A549 treated with dexamethasone at 1 μM for 4 hours (cell line): ENCODE data around the gene MS4A2. TPM values are rescaled to one million over a fixed set of nuclear protein-coding genes. Genes with fewer than 3 reads are reported as not detected.

Experiments
- total RNA-seq: library from RNA; stranded (reverse); fragments of 200-300 nt; extraction: Qiagen RNA extraction; gene quantifications from 5 replicates; pipeline ENCODE4 v1.2.3, GENCODE V29; 2022

MS4A2 gene
- not detected in 5 replicates for total RNA-seq

DNA sequence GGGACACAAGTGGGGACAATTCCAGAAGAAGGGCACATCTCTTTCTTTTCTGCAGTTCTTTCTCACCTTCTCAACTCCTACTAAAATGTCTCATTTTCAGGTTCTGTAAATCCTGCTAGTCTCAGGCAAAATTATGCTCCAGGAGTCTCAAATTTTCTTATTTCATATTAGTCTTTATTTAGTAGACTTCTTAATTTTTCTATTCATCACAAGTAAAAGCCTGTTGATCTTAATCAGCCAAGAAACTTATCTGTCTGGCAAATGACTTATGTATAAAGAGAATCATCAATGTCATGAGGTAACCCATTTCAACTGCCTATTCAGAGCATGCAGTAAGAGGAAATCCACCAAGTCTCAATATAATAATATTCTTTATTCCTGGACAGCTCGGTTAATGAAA lies at the start of gene MS4A2:
Gene MS4A2 (plus strand): TSS at position 301 of the 400 bp plus-strand sequence. CDS start 102 bp downstream, outside the sequence.

GRCh38 chr11:60040109-60040508 lies 48.4 kb upstream of the MS4A2 start, which contains the start of gene OOSP2:
Gene OOSP2 (plus strand): TSS chr11:60040409. CDS start chr11:60040460, 51 bp downstream.

DNA sequence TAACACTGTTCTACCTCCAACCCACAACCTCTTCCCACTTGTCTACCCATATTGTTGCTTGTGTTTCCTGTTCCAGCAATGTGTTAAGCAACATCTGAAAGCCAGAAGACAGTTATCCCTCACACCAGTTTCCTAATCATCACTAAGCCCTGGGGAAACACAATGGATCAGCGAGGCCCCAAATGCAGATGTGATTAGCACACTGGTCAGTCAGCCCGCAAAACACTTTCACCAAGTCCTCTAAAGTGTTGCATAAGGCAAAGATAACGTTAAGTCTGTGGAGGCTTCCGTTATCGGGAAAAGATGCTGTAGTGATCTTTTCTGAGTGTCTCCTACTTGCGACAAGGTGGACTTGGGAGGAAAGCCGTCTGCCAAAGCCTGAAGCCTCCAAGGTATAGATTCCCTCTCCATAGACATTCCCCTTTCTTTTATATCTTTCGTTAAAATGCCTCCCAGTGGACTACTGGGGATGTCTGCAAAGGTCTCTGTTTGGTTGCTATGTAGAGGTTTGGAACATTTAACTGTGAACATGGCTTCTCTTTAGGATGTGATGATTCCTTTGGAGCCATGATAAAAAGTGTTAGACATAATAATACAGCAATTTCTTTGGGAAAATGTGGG lies 32.0 kb upstream of the MS4A2 start, which contains the start of gene MS4A3:
Gene MS4A3 (plus strand): TSS at position 317 of the 621 bp plus-strand sequence. CDS start 4,496 bp downstream, outside the sequence.

Other genes with a start within 250 kb of the MS4A2 start
- gene CBLIF, start 243.2 kb upstream of the MS4A2 start, total RNA-seq = not detected in 5 replicates
- 0.13 to 0.46 TPM (median 0.20 TPM) in 5 replicates for gene TCN1, start 222.2 kb upstream of the MS4A2 start, total RNA-seq
- gene OOSP3, start 209.9 kb upstream of the MS4A2 start, total RNA-seq = not detected in 5 replicates
- gene OOSP1, start 150.2 kb upstream of the MS4A2 start, total RNA-seq = not detected in 5 replicates
- gene OOSP4A, start 124.6 kb upstream of the MS4A2 start, total RNA-seq = not detected in 5 replicates
- not detected in 5 replicates for gene OOSP4B, start 71.5 kb upstream of the MS4A2 start, total RNA-seq
- not detected in 5 replicates for gene OOSP2, start 48.3 kb upstream of the MS4A2 start, total RNA-seq
- gene MS4A3, start 32.0 kb upstream of the MS4A2 start, total RNA-seq = not detected in 5 replicates
- gene MS4A6A, start 94.4 kb downstream of the MS4A2 start, total RNA-seq = not detected in 5 replicates
- gene MS4A4E, start 154.5 kb downstream of the MS4A2 start, total RNA-seq = not detected in 5 replicates
- not detected in 5 replicates for gene MS4A4A, start 192.0 kb downstream of the MS4A2 start, total RNA-seq
- not detected in 5 replicates for gene MS4A6E, start 238.6 kb downstream of the MS4A2 start, total RNA-seq